Stimulated activated CD8-positive, alpha-beta memory T cell treated with anti-CD3 and anti-CD28 coated beads, Interleukin-15, amount 100 ng/mL, for 4 hours (primary cell): Measurements from ENCODE around the gene TBX10.
"Not testable (repeated sequence)": the region's sequence is repeated elsewhere in the genome, so short reads cannot be mapped to it uniquely, and the experiment has no call there.

Experiments
- DNase-seq, 2 donors: peaks; one replicate each; pipeline ENCODE4 v3.0.0-alpha.2; 2020; ENCODE audit warnings: low read depth in 2 of 2

Gene TBX10

GRCh38 chr11:67639438-67639859 lies at the start of gene TBX10:
TSS of gene TBX10 (minus strand) at chr11:67639763. CDS start at chr11:67639472, 291 bp downstream.
- no peak for DNase-seq

- DNase-seq, result no peak
These were observed 49.6 kb upstream of the TBX10 start for GRCh38 chr11:67689178-67689577.

GRCh38 chr11:67687986-67688385 lies 48.4 kb upstream of the TBX10 start:
- no peak for DNase-seq

- not testable (repeated sequence) for DNase-seq
These were observed 46.2 kb upstream of the TBX10 start for GRCh38 chr11:67685641-67686332.

- not testable (repeated sequence) for DNase-seq
These were observed 42.8 kb upstream of the TBX10 start for GRCh38 chr11:67682126-67683034.

GRCh38 chr11:67680696-67681470 lies 41.3 kb upstream of the TBX10 start:
- DNase-seq, result no peak

- DNase-seq, result no peak
These were observed 35.6 kb upstream of the TBX10 start for GRCh38 chr11:67675058-67675747.

GRCh38 chr11:67674442-67674871 lies 34.9 kb upstream of the TBX10 start, which contains the start of gene ALDH3B2:
TSS of gene ALDH3B2 (minus strand) at chr11:67674623. CDS start at chr11:67666935, 7,688 bp downstream.
- no peak for DNase-seq

- no peak for DNase-seq
These were observed 34.3 kb upstream of the TBX10 start for GRCh38 chr11:67673902-67674301.

GRCh38 chr11:67673358-67673757 lies 33.8 kb upstream of the TBX10 start:
- no peak for DNase-seq

- no peak for DNase-seq
These were observed 31.6 kb upstream of the TBX10 start for GRCh38 chr11:67671211-67671520.

GRCh38 chr11:67670316-67671210 lies 31.0 kb upstream of the TBX10 start:
- DNase-seq, result no peak

- DNase-seq, result no peak
These were observed 28.6 kb upstream of the TBX10 start for GRCh38 chr11:67668192-67668551.

- no peak for DNase-seq
These were observed 28.1 kb upstream of the TBX10 start for GRCh38 chr11:67667490-67668191.

- DNase-seq, result no peak
These were observed 27.3 kb upstream of the TBX10 start for GRCh38 chr11:67666676-67667489.

- DNase-seq, result no peak
These were observed 26.7 kb upstream of the TBX10 start for GRCh38 chr11:67666303-67666645.

GRCh38 chr11:67665541-67666302 lies 26.2 kb upstream of the TBX10 start:
- DNase-seq, result no peak
